NT2/D1 (cell line): ENCODE data around the gene FBLN2.

Source experiments
- SUZ12 ChIP-seq: IDR thresholded peaks from 2 replicates; pipeline ENCODE4 v1.6.1; 2011; ENCODE audit not compliant: insufficient read length, insufficient read depth; ENCODE audit errors: extremely low read depth
- YY1 ChIP-seq: IDR thresholded peaks from 2 replicates; pipeline ENCODE4 v1.6.1; 2011; ENCODE audit not compliant: insufficient read length, insufficient read depth
- ZNF274 ChIP-seq: IDR thresholded peaks from 2 replicates; pipeline ENCODE4 v1.6.1; 2011; ENCODE audit warnings: mild to moderate bottlenecking, low read depth, low read length

DNA sequence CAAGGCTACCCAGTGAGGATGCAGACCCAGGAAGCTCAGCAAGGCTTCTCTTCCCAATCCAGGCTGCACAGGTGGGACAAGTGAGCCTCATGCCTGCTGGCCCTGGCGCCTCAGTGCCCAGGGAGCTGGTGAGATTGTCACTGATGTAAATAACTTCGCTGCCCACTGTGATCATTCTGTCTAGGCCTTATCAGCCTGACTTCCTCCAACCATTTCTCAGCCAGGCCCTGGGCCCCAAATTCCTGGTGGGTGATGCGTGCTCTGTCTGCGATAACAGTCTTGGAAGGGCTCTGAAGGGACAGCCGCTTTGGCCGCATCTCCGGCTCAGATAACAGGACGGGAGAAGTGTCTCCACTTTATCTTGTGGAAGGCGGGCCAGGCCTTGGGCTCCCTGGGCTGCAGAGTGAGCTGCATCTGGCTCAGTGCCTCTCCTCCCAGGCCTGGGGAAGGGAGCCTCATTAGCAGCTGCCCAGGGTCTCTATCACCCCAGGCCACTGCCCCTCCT is 2.2 kb upstream of the FBLN2 start:
- no peak for TF ChIP-seq SUZ12
- no peak for TF ChIP-seq YY1
- TF ChIP-seq ZNF274, result no peak
